Measurements from ENCODE around the gene FGF19. TPM values are rescaled to one million over a fixed set of nuclear protein-coding genes. Genes with fewer than 3 reads are reported as not detected.

FGF19 gene
- total and polyA plus RNA-seq, 9 of the 15 experiments (the other 6 are each of a cell fraction or from before 2014, with no cell fraction given) = 0.11 TPM; not detected in 8

GRCh38 chr11:69731110-69731509 is 27.3 kb upstream of the FGF19 start (continued):
- TF ChIP-seq RNF219 (CRISPR knock-in tag; IDR thresholded peaks at IDR 0.05) (no peak), HIVEP1 (CRISPR knock-in tag; IDR thresholded peaks at IDR 0.05) (no peak), BDP1 (IDR thresholded peaks at IDR 0.05; ENCODE audit: insufficient read depth, insufficient read length) (no peak), ZNF354B (CRISPR knock-in tag; IDR thresholded peaks at IDR 0.05) (no peak), ZNF75A (CRISPR knock-in tag; IDR thresholded peaks at IDR 0.05) (no peak), PRMT5 (CRISPR knock-in tag; IDR thresholded peaks at IDR 0.05) (no peak)

GRCh38 chr11:69730500-69730899 is 26.7 kb upstream of the FGF19 start:
- Histone ChIP-seq H4K20me1 (replicated peaks; ENCODE audit: control insufficient read depth, insufficient read depth, low read length) (no peaks in the 10 kb centered on the region), H3K9me3 (replicated peaks; ENCODE audit: control insufficient read depth, insufficient read depth, low read depth, low read length) (no peaks in the 10 kb centered on the region), H3K4me2 (ENCODE audit: insufficient read depth, low read length) (no peak overlapping the region), H3K4me3 (no peak overlapping the region), H3K36me3 (ENCODE audit: control insufficient read depth, insufficient read depth, low read length) (no peaks in the 10 kb centered on the region), H3K27ac (ENCODE audit: extremely low read depth, low read depth, low read length) (no peak overlapping the region), H3K27me3 (ENCODE audit: control insufficient read depth in 2 of 2, insufficient read depth in 2 of 2, low read length in 2 of 2) (peaks cover 8 to 64% of the 10 kb centered on the region in 2 experiments; a peak in 4 of 5 replicates), H3K9ac (ENCODE audit: insufficient read depth in 1 of 2, low read depth in 2 of 2, low read length in 2 of 2) (no peak overlapping the region), H3K79me2 (ENCODE audit: control insufficient read depth, insufficient read depth, low read length) (no peaks in the 10 kb centered on the region), H3K9me1 (ENCODE audit: control insufficient read depth, insufficient read depth, low read length) (no peaks in the 10 kb centered on the region), H2AFZ (ENCODE audit: low read depth, low read length) (no peak overlapping the region), H3K4me1 (replicated peaks in 1 of 2; ENCODE audit: control insufficient read depth in 2 of 2, insufficient read depth in 2 of 2, low read length in 2 of 2) (no peaks in the 10 kb centered on the region)
- no TSS peak for BruUV-seq (replicated peaks)
- ChIA-PET CTCF (ENCODE audit: low intra/inter-chr PET ratio) (no interaction called here), POLR2A (no interaction called here)
- FAIRE-seq (no peak), DNase-seq (ENCODE audit: extremely low read depth in 1 of 4, low spot score in 3 of 4) (no peak), ATAC-seq (no peak)
- 0% methylated on average over 8 of the region's 8 CpGs for WGBS (ENCODE audit: insufficient coverage, low coverage, missing lambda C conversion rate)
- intact Hi-C loops (cut with micrococcal nuclease) (no loop called here), in situ Hi-C loops (cut with MboI) (no loop called here)
- no peak for TF ChIP-seq CEBPG (CRISPR knock-in tag; IDR thresholded peaks at IDR 0.05)
- TF ChIP-seq CEBPG (tag; conservative IDR thresholded peaks at IDR 0.05 in 1 of 2, IDR thresholded peaks at IDR 0.05 in 1 of 2) = no peak
- TF ChIP-seq REST (IDR thresholded peaks at IDR 0.05; ENCODE audit: borderline replicate concordance) = no peak
- no peak for TF ChIP-seq REST (CRISPR knock-in tag; IDR thresholded peaks at IDR 0.05; ENCODE audit: low read depth)
- TF ChIP-seq SOX6 (IDR thresholded peaks at IDR 0.05) = no peak
- no peak for TF ChIP-seq BCOR (IDR thresholded peaks at IDR 0.05)
- no peak for TF ChIP-seq KLF13 (tag; IDR thresholded peaks at IDR 0.05; ENCODE audit: borderline replicate concordance, low read depth)
- no peak for TF ChIP-seq KHSRP (IDR thresholded peaks at IDR 0.05)
- TF ChIP-seq BACH1 (tag; IDR thresholded peaks at IDR 0.05) = no peak
